Neural progenitor cell (in vitro differentiated cells): ENCODE results near the gene METTL25. TPM values are rescaled to one million over a fixed set of nuclear protein-coding genes. Genes with fewer than 3 reads are reported as not detected.

Experiments used
- DNase-seq: peaks from one replicate; pipeline ENCODE4 v3.0.0-alpha.2; 2016; ENCODE audit warnings: low spot score
- H2AFZ ChIP-seq: fragments of 200-600 bp; sonication (generic); replicated peaks from 2 replicates; pipeline ENCODE4 v1.6.1; 2016; ENCODE audit warnings: antibody characterized with exemption
- H3F3A ChIP-seq: fragments of 200-600 bp; sonication (generic); 2 replicates; pipeline ENCODE4 v1.6.1; 2016; ENCODE audit warnings: antibody characterized with exemption, low read depth
- H3K27ac ChIP-seq: fragments of 200-600 bp; sonication (generic); 2 replicates; pipeline ENCODE4 v1.5.1; 2016; ENCODE audit warnings: mild to moderate bottlenecking
- H3K27me3 ChIP-seq: fragments of 200-600 bp; sonication (generic); 2 replicates; pipeline ENCODE4 v1.6.1; 2016; ENCODE audit warnings: mild to moderate bottlenecking, moderate library complexity
- H3K36me3 ChIP-seq: fragments of 200-600 bp; sonication (generic); 2 replicates; pipeline ENCODE4 v1.5.1; 2016
- H3K4me1 ChIP-seq: fragments of 200-600 bp; sonication (generic); 2 replicates; pipeline ENCODE4 v1.6.1; 2016; ENCODE audit warnings: mixed run types
- H3K4me2 ChIP-seq: fragments of 200-600 bp; sonication (generic); 2 replicates; pipeline ENCODE4 v1.6.1; 2016
- H3K4me3 ChIP-seq: fragments of 200-600 bp; sonication (generic); 2 replicates; pipeline ENCODE4 v1.5.1; 2016
- H3K79me2 ChIP-seq: fragments of 200-600 bp; sonication (generic); 2 replicates; pipeline ENCODE4 v1.6.1; 2016; ENCODE audit warnings: low read depth
- H3K9ac ChIP-seq: fragments of 200-600 bp; sonication (generic); 2 replicates; pipeline ENCODE4 v1.6.1; 2016
- H3K9me3 ChIP-seq: fragments of 200-600 bp; sonication (generic); 2 replicates; pipeline ENCODE4 v1.5.1; 2016; ENCODE audit warnings: low read depth
- H4K20me1 ChIP-seq: fragments of 200-600 bp; sonication (generic); 2 replicates; pipeline ENCODE4 v1.6.1; 2016; ENCODE audit warnings: low read depth
- H3K27ac Mint-ChIP-seq: 3 replicates; pipeline ENCODE4 v1.8.0; 2021; ENCODE audit warnings: mixed read lengths
- H3K27me3 Mint-ChIP-seq: 2 replicates; pipeline ENCODE4 v1.8.0; 2022; ENCODE audit warnings: low read depth, mild to moderate bottlenecking, inconsistent platforms, moderate library complexity, mixed read lengths; ENCODE audit not compliant: insufficient read depth
- H3K36me3 Mint-ChIP-seq: 3 replicates; pipeline ENCODE4 v1.8.0; 2021; ENCODE audit warnings: mixed read lengths
- H3K4me1 Mint-ChIP-seq: 3 replicates; pipeline ENCODE4 v1.8.0; 2021; ENCODE audit warnings: mixed read lengths
- H3K4me3 Mint-ChIP-seq: 3 replicates; pipeline ENCODE4 v1.8.0; 2021; ENCODE audit warnings: mild to moderate bottlenecking, moderate library complexity, mixed read lengths
- H3K9me3 Mint-ChIP-seq: 3 replicates; pipeline ENCODE4 v1.8.0; 2020; ENCODE audit warnings: mixed read lengths
- CTCF ChIP-seq: fragments of 200-600 bp; sonication (generic); IDR thresholded peaks from 2 replicates; pipeline ENCODE4 v1.5.1; 2017; ENCODE audit warnings: antibody characterized with exemption, mild to moderate bottlenecking
- EZH2 ChIP-seq: fragments of 200-600 bp; sonication (generic); IDR thresholded peaks from 2 replicates; pipeline ENCODE4 v1.6.1; 2017; ENCODE audit warnings: antibody characterized with exemption, mild to moderate bottlenecking, moderate library complexity
- EZH2phosphoT487 ChIP-seq: fragments of 200-600 bp; sonication (generic); IDR thresholded peaks from 2 replicates; pipeline ENCODE4 v1.6.1; 2017; ENCODE audit warnings: antibody characterized with exemption
- total RNA-seq: library from RNA; depleted of rRNA; stranded (reverse); fragments of >200 nt; gene quantifications from 2 replicates; pipeline ENCODE4 v1.2.3, GENCODE V29; 2015; ENCODE audit warnings: low replicate concordance

The METTL25 gene
- total RNA-seq, 1 donor from 2014 or later: 11.2 TPM

DNA sequence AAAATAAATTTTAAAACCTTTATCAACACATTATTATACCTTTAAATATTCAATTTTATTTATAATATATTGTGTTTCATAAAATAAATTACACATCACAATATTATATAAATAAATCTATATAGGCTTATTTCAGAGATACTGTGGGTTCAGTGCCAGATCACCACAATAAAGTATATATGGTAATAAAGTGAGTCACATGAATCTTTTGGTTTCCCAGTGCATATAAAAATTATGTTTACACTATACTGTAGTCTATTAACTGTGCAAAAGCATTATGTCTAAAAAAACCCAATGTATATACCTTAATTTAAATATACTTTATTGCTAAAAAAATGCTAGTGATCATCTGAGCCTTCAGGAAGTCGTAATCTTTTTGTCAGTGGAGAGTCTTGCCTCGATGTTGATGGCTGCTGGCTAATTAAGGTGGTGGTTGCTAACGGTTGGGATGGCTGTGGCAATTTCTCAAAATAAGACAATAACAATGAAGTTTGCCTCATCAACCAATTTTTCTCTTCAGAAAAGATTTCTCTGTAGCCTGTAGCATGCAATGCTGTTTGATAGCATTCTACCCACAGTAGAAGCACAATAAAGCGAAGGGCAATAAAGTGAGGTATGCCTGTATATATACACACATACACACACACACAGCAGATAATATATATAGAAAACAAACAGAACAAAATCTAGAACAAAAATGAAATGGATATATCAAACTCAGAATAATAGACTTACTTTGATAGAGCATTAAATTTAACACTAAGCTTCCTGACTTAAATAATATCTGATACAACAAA, 32.6 kb upstream of the METTL25 start:
- H3K9me3 Mint-ChIP-seq: no peaks in the 10 kb centered on the region

GRCh38 chr12:82326905-82327503, 31.3 kb upstream of the METTL25 start:
- H3K9ac ChIP-seq: no peak overlapping the region
- no peaks in the 10 kb centered on the region for H3K27me3 Mint-ChIP-seq
- H3K27ac Mint-ChIP-seq: no peak overlapping the region
- H3K9me3 Mint-ChIP-seq: no peaks in the 10 kb centered on the region
- H3K4me3 Mint-ChIP-seq: no peak overlapping the region
- no peak overlapping the region for H3K4me2 ChIP-seq
- no peaks in the 10 kb centered on the region for H4K20me1 ChIP-seq
- H3F3A ChIP-seq: peaks cover 13% of the 10 kb centered on the region
- H3K4me1 Mint-ChIP-seq: peaks cover 15% of the 10 kb centered on the region
- no peak overlapping the region for H3K27ac ChIP-seq
- no peaks in the 10 kb centered on the region for H3K27me3 ChIP-seq
- TF ChIP-seq EZH2phosphoT487: no peak
- peak; percentile 77 for TF ChIP-seq CTCF
- no peaks in the 10 kb centered on the region for H3K79me2 ChIP-seq
- DNase-seq: peak; percentile 40
- no peak overlapping the region for H2AFZ ChIP-seq
- no peak overlapping the region for H3K4me3 ChIP-seq
- no peaks in the 10 kb centered on the region for H3K9me3 ChIP-seq
- H3K4me1 ChIP-seq: peaks cover 30% of the 10 kb centered on the region
- H3K36me3 Mint-ChIP-seq: no peaks in the 10 kb centered on the region
- H3K36me3 ChIP-seq: no peaks in the 10 kb centered on the region

More for the DNA sequence above, 32.6 kb upstream of the METTL25 start:
- DNase-seq: no peak
- Mint-ChIP-seq H3K27ac (no peak overlapping the region), H3K4me3 (no peak overlapping the region), H3K36me3 (no peaks in the 10 kb centered on the region), H3K27me3 (no peaks in the 10 kb centered on the region), H3K4me1 (peaks cover 15% of the 10 kb centered on the region)
- H3K4me1 ChIP-seq: peaks cover 30% of the 10 kb centered on the region
- no peak overlapping the region for H3K4me3 ChIP-seq
- peak overlapping the region; percentile 1 for H2AFZ ChIP-seq
- peaks cover 13% of the 10 kb centered on the region for H3F3A ChIP-seq
- H3K36me3 ChIP-seq: no peaks in the 10 kb centered on the region
- H3K27me3 ChIP-seq: no peaks in the 10 kb centered on the region
- H4K20me1 ChIP-seq: no peaks in the 10 kb centered on the region
- TF ChIP-seq CTCF: no peak
- no peak for TF ChIP-seq EZH2
- TF ChIP-seq EZH2phosphoT487: no peak
- no peaks in the 10 kb centered on the region for H3K9me3 ChIP-seq
- H3K4me2 ChIP-seq: no peak overlapping the region
- no peaks in the 10 kb centered on the region for H3K79me2 ChIP-seq
- H3K27ac ChIP-seq: no peak overlapping the region
- H3K9ac ChIP-seq: no peak overlapping the region

GRCh38 chr12:82327861-82328260, 30.5 kb upstream of the METTL25 start:
- no peak overlapping the region for H3K9ac ChIP-seq
- H3K27me3 ChIP-seq: no peaks in the 10 kb centered on the region
- Mint-ChIP-seq H3K9me3 (no peaks in the 10 kb centered on the region), H3K4me1 (peaks cover 15% of the 10 kb centered on the region), H3K4me3 (no peak overlapping the region), H3K27ac (no peak overlapping the region), H3K36me3 (no peaks in the 10 kb centered on the region), H3K27me3 (no peaks in the 10 kb centered on the region)
- H3K36me3 ChIP-seq: no peaks in the 10 kb centered on the region
- no peaks in the 10 kb centered on the region for H3K9me3 ChIP-seq
- no peak overlapping the region for H3K27ac ChIP-seq
- H3K4me3 ChIP-seq: no peak overlapping the region
- no peaks in the 10 kb centered on the region for H3K79me2 ChIP-seq
- peak overlapping the region; percentile 5 for H3K4me2 ChIP-seq
- DNase-seq: no peak
- H3K4me1 ChIP-seq: peaks cover 30% of the 10 kb centered on the region
- H2AFZ ChIP-seq: peak overlapping the region; percentile 32
- no peaks in the 10 kb centered on the region for H4K20me1 ChIP-seq
- TF ChIP-seq EZH2: no peak
- no peak for TF ChIP-seq CTCF
- TF ChIP-seq EZH2phosphoT487: no peak
- H3F3A ChIP-seq: peaks cover 13% of the 10 kb centered on the region
